Liver (tissue), 9 donors: ENCODE measurements around the gene PHOX2A. TPM values are rescaled to one million over a fixed set of nuclear protein-coding genes. Genes with fewer than 3 reads are reported as not detected.
A peak's percentile ranks its signal among the peaks of the same experiment; 100 is the strongest.

Source experiments
- DNase-seq: peaks from one replicate; pipeline ENCODE4 v3.0.0-alpha.2; 2017; ENCODE audit warnings: low spot score
- H3K27ac ChIP-seq, 2 donors: one replicate each; pipeline ENCODE4 v1.7.0; 2013; ENCODE audit warnings: inconsistent platforms in 2 of 2, low read length in 2 of 2, control low read depth in 1 of 2, low read depth in 1 of 2, mild to moderate bottlenecking in 1 of 2
- H3K27me3 ChIP-seq, 4 donors: one replicate each; pipeline versions ENCODE4 v1.6.1 to v1.7.0; 2013; ENCODE audit warnings: low read length in 3 of 4, inconsistent platforms in 1 of 4, mild to moderate bottlenecking in 1 of 4, moderate library complexity in 1 of 4; ENCODE audit not compliant: control insufficient read depth in 4 of 4, insufficient read depth in 4 of 4
- H3K36me3 ChIP-seq, 4 donors: one replicate each; pipeline versions ENCODE4 v1.6.1 to v1.7.0; 2013; ENCODE audit warnings: low read length in 3 of 4, mild to moderate bottlenecking in 3 of 4, low read depth in 1 of 4, moderate library complexity in 1 of 4; ENCODE audit not compliant: control insufficient read depth in 4 of 4, insufficient read depth in 3 of 4
- H3K4me1 ChIP-seq, 4 donors: one replicate each; pipeline versions ENCODE4 v1.6.1 to v1.7.0; 2013; ENCODE audit warnings: low read length in 3 of 4, mild to moderate bottlenecking in 3 of 4, moderate library complexity in 1 of 4; ENCODE audit not compliant: control insufficient read depth in 4 of 4, insufficient read depth in 4 of 4
- H3K4me3 ChIP-seq, 3 donors: one replicate each; pipeline versions ENCODE4 v1.6.1 to v1.7.0; 2013; ENCODE audit warnings: low read length in 3 of 3, control low read depth in 1 of 3, low read depth in 1 of 3, mild to moderate bottlenecking in 1 of 3
- H3K9ac ChIP-seq, 2 donors: one replicate each; pipeline ENCODE4 v1.7.0; 2013; ENCODE audit warnings: low read length in 2 of 2, mild to moderate bottlenecking in 2 of 2, moderate library complexity in 2 of 2, control low read depth in 1 of 2, low read depth in 1 of 2
- H3K9me3 ChIP-seq, 4 donors: one replicate each; pipeline versions ENCODE4 v1.6.1 to v1.7.0; 2013; ENCODE audit warnings: low read length in 3 of 4; ENCODE audit not compliant: control insufficient read depth in 4 of 4
- EGR1 ChIP-seq, 2 donors: IDR thresholded peaks; 2 replicates each; pipeline ENCODE4 v1.6.1; 2016 to 2018; ENCODE audit warnings: antibody characterized with exemption in 2 of 2, low read depth in 2 of 2
- FOXA1 ChIP-seq: IDR thresholded peaks from 2 replicates; pipeline ENCODE4 v1.6.1; 2016; ENCODE audit warnings: antibody characterized with exemption
- FOXA2 ChIP-seq: IDR thresholded peaks from 2 replicates; pipeline ENCODE4 v1.6.1; 2016; ENCODE audit warnings: antibody characterized with exemption
- GABPA ChIP-seq, 2 donors: IDR thresholded peaks in 1 of 2; conservative IDR thresholded peaks in 1 of 2; 2 replicates each; pipeline ENCODE4 v1.6.1; 2016; ENCODE audit warnings: antibody characterized with exemption in 2 of 2, mild to moderate bottlenecking in 1 of 2, moderate library complexity in 1 of 2
- HNF4A ChIP-seq, 2 donors: conservative IDR thresholded peaks; 2 replicates each; pipeline ENCODE4 v1.6.1; 2016; ENCODE audit warnings: antibody characterized with exemption in 2 of 2, mild to moderate bottlenecking in 2 of 2
- HNF4G ChIP-seq: IDR thresholded peaks from 2 replicates; pipeline ENCODE4 v1.6.1; 2016; ENCODE audit warnings: antibody characterized with exemption
- JUND ChIP-seq, 2 donors: IDR thresholded peaks; 2 replicates each; pipeline ENCODE4 v1.6.1; 2016; ENCODE audit warnings: antibody characterized with exemption in 2 of 2
- NR2F2 ChIP-seq: IDR thresholded peaks from 2 replicates; pipeline ENCODE4 v1.6.1; 2016; ENCODE audit warnings: antibody characterized with exemption
- RAD21 ChIP-seq, 2 donors: IDR thresholded peaks; 2 replicates each; pipeline ENCODE4 v1.6.1; 2016; ENCODE audit warnings: antibody characterized with exemption in 2 of 2, mild to moderate bottlenecking in 2 of 2
- RXRA ChIP-seq, 2 donors: IDR thresholded peaks; 2 replicates each; pipeline ENCODE4 v1.6.1; 2017 to 2018; ENCODE audit warnings: antibody characterized with exemption in 2 of 2, mild to moderate bottlenecking in 1 of 2
- TAF1 ChIP-seq: conservative IDR thresholded peaks from 2 replicates; pipeline ENCODE4 v1.6.1; 2016; ENCODE audit warnings: antibody characterized with exemption, mild to moderate bottlenecking
- YY1 ChIP-seq: IDR thresholded peaks from 2 replicates; pipeline ENCODE4 v1.6.1; 2016; ENCODE audit warnings: antibody characterized with exemption, mild to moderate bottlenecking
- WGBS: extraction: QIAGEN DNeasy Blood & Tissue Kit; methylation state at CpG from one replicate; pipeline ENCODE4 v1.1.7; 2013; 5-methylcytosine and 5-hydroxymethylcytosine counted together
- polyA plus RNA-seq, 2 donors: library from polyadenylated mRNA; stranded (reverse) in 1 of 2; unstranded in 1 of 2; fragments of 200-250 nt in 1 of 2; fragments of >200 nt in 1 of 2; fragmentation: Nextera tagmentation in 1 of 2; extraction: Ambion mirVana in 1 of 2; gene quantifications; one replicate each; pipeline versions ENCODE4 v1.2.1 to v1.2.3, GENCODE V29; 2013 to 2015
- total RNA-seq, 2 donors: library from RNA; depleted of rRNA; stranded (reverse); fragments of >200 nt; gene quantifications; one replicate each; pipeline ENCODE4 v1.2.3, GENCODE V29; 2014
- TF ChIP-seq, protein P1 (sequence below): fragments of 150-350 bp; IDR thresholded peaks from 2 replicates; pipeline ENCODE4 v1.5.1; 2017; ENCODE audit warnings: improper control_type of control experiment, low read depth, low read length; ENCODE audit not compliant: missing input control
- TF ChIP-seq, protein P2 (sequence below): IDR thresholded peaks from 2 replicates; pipeline ENCODE4 v1.6.1; 2016; ENCODE audit warnings: antibody characterized with exemption
- TF ChIP-seq, protein P3 (sequence below): IDR thresholded peaks from 2 replicates; pipeline ENCODE4 v1.6.1; 2016; ENCODE audit warnings: antibody characterized with exemption
- TF ChIP-seq, protein P4 (sequence below): IDR thresholded peaks from 2 replicates; pipeline ENCODE4 v1.6.1; 2016; ENCODE audit warnings: antibody characterized with exemption
- TF ChIP-seq, protein P5 (sequence below): IDR thresholded peaks from 2 replicates; pipeline ENCODE4 v1.6.1; 2016; ENCODE audit warnings: antibody characterized with exemption, mild to moderate bottlenecking
- donor health status: healthy.
- donor health status: healthy.
- donor health status: healthy.
- donor health status: healthy.
- donor health status: healthy.

PHOX2A gene
- total and polyA plus RNA-seq, 4 donors = not detected

DNA sequence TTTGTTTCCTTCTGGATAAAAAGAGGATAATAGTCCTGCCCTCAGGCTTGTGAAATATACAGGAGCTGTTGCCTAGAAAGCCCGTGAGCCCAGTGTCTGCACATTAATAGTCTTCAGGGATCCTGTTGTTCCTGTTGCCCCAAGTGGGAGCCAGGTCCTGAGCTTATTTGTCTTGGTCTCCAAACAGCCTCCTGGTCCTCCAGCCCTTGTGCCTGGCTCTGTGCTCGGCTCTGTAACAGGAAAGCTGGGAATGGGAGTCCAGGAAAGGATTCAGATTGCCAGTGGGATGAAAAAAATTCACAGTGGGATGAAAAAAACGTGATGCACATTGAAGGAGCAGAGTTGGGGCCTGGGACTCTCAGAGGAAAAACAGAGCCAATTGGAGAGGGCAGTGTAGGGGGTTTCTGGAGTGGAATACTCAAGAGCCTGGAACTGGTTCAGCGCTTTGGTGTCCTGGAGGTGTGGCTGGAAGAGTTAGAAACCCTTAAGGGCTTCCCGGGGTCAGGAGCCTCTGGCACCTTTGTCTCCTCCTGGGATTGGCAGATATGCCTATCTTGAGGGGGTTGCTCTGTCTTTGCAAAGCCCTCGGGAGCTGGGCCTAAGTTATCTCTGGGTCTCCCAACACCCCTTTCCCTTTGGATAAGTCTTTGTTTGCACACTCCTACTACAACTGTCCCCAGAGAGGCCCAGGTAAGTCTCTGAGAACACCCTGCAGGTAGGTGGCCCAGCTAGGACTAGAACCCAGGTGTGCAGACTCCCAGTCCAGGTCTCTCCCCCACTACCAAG, 21.7 kb downstream of the PHOX2A start:
- WGBS = 79% methylated on average over 6 of the region's 6 CpGs
- TF ChIP-seq HNF4A (conservative IDR thresholded peaks at IDR 0.05) (no peak), RAD21 (IDR thresholded peaks at IDR 0.05) (no peak), NR2F2 (no peak), JUND (IDR thresholded peaks at IDR 0.05) (no peak), HNF4G (no peak), YY1 (no peak), GABPA (IDR thresholded peaks at IDR 0.05 in 1 of 2, conservative IDR thresholded peaks at IDR 0.05 in 1 of 2) (no peak), RXRA (IDR thresholded peaks at IDR 0.05) (no peak), TAF1 (no peak)
- TF ChIP-seq, protein P1, sequence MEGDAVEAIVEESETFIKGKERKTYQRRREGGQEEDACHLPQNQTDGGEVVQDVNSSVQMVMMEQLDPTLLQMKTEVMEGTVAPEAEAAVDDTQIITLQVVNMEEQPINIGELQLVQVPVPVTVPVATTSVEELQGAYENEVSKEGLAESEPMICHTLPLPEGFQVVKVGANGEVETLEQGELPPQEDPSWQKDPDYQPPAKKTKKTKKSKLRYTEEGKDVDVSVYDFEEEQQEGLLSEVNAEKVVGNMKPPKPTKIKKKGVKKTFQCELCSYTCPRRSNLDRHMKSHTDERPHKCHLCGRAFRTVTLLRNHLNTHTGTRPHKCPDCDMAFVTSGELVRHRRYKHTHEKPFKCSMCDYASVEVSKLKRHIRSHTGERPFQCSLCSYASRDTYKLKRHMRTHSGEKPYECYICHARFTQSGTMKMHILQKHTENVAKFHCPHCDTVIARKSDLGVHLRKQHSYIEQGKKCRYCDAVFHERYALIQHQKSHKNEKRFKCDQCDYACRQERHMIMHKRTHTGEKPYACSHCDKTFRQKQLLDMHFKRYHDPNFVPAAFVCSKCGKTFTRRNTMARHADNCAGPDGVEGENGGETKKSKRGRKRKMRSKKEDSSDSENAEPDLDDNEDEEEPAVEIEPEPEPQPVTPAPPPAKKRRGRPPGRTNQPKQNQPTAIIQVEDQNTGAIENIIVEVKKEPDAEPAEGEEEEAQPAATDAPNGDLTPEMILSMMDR = no peak
- TF ChIP-seq, protein P2, sequence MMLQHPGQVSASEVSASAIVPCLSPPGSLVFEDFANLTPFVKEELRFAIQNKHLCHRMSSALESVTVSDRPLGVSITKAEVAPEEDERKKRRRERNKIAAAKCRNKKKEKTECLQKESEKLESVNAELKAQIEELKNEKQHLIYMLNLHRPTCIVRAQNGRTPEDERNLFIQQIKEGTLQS = no peak
- TF ChIP-seq, protein P3, sequence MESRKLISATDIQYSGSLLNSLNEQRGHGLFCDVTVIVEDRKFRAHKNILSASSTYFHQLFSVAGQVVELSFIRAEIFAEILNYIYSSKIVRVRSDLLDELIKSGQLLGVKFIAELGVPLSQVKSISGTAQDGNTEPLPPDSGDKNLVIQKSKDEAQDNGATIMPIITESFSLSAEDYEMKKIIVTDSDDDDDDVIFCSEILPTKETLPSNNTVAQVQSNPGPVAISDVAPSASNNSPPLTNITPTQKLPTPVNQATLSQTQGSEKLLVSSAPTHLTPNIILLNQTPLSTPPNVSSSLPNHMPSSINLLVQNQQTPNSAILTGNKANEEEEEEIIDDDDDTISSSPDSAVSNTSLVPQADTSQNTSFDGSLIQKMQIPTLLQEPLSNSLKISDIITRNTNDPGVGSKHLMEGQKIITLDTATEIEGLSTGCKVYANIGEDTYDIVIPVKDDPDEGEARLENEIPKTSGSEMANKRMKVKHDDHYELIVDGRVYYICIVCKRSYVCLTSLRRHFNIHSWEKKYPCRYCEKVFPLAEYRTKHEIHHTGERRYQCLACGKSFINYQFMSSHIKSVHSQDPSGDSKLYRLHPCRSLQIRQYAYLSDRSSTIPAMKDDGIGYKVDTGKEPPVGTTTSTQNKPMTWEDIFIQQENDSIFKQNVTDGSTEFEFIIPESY = no peak

DNA sequence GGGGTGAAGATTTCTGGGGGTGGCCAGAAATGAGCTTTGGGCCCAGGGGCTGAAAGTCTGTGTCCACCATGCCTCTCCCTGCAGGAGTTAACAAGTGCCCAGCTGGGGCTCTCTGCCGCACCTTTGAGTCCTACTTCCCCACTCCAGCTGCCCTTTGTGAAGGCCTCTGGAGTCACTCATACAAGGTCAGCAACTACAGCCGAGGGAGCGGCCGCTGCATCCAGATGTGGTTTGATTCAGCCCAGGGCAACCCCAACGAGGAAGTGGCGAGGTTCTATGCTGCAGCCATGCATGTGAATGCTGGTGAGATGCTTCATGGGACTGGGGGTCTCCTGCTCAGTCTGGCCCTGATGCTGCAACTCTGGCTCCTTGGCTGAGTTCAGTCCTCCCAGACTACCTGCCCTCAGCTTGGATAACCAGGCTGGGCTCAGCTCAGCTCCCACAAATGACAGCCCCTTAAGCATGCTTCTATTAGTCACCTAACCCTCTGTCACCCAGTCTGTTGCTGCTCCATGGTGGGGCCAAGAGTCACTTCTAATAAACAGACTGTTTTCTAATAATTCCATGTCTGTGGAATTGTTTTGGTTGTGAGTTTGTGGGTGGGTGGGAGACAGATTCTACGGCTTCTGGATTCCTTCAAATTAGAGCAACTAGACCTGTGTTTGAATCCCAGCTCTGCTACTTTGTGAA, 22.4 kb downstream of the PHOX2A start:
- WGBS = 88% methylated on average over 7 of the region's 7 CpGs
- Histone ChIP-seq H3K4me1 (peaks cover 1 to 23% (median 11%) of the 10 kb centered on the region in 4 donors), H3K9me3 (no peaks in the 10 kb centered on the region), H3K36me3 (no peaks in the 10 kb centered on the region), H3K27ac (no peak overlapping the region), H3K9ac (no peak overlapping the region), H3K4me3 (no peak overlapping the region), H3K27me3 (no peaks in the 10 kb centered on the region)
- DNase-seq = no peak
- TF ChIP-seq, protein P4, sequence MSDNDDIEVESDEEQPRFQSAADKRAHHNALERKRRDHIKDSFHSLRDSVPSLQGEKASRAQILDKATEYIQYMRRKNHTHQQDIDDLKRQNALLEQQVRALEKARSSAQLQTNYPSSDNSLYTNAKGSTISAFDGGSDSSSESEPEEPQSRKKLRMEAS = no peak
- TF ChIP-seq NR2F2 = no peak
- no peak for TF ChIP-seq HNF4G
- no peak for TF ChIP-seq JUND (IDR thresholded peaks at IDR 0.05)
- no peak for TF ChIP-seq TAF1
- no peak for TF ChIP-seq EGR1 (IDR thresholded peaks at IDR 0.05; ENCODE audit: low read depth in 2 of 2)
- no peak for TF ChIP-seq HNF4A (conservative IDR thresholded peaks at IDR 0.05)
- TF ChIP-seq YY1 = no peak
- TF ChIP-seq, protein P2 = no peak
- TF ChIP-seq, protein P5, sequence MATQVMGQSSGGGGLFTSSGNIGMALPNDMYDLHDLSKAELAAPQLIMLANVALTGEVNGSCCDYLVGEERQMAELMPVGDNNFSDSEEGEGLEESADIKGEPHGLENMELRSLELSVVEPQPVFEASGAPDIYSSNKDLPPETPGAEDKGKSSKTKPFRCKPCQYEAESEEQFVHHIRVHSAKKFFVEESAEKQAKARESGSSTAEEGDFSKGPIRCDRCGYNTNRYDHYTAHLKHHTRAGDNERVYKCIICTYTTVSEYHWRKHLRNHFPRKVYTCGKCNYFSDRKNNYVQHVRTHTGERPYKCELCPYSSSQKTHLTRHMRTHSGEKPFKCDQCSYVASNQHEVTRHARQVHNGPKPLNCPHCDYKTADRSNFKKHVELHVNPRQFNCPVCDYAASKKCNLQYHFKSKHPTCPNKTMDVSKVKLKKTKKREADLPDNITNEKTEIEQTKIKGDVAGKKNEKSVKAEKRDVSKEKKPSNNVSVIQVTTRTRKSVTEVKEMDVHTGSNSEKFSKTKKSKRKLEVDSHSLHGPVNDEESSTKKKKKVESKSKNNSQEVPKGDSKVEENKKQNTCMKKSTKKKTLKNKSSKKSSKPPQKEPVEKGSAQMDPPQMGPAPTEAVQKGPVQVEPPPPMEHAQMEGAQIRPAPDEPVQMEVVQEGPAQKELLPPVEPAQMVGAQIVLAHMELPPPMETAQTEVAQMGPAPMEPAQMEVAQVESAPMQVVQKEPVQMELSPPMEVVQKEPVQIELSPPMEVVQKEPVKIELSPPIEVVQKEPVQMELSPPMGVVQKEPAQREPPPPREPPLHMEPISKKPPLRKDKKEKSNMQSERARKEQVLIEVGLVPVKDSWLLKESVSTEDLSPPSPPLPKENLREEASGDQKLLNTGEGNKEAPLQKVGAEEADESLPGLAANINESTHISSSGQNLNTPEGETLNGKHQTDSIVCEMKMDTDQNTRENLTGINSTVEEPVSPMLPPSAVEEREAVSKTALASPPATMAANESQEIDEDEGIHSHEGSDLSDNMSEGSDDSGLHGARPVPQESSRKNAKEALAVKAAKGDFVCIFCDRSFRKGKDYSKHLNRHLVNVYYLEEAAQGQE = no peak
- TF ChIP-seq FOXA1 = no peak
- no peak for TF ChIP-seq FOXA2
- TF ChIP-seq RAD21 (IDR thresholded peaks at IDR 0.05) = no peak
- no peak for TF ChIP-seq RXRA (IDR thresholded peaks at IDR 0.05)
- TF ChIP-seq, protein P1 = no peak

More for the DNA sequence above, 21.7 kb downstream of the PHOX2A start:
- DNase-seq = no peak
- Histone ChIP-seq H3K36me3 (peaks cover 0 to 3% (median 0%) of the 10 kb centered on the region in 4 donors), H3K4me1 (peaks cover 1 to 23% (median 11%) of the 10 kb centered on the region in 4 donors), H3K27me3 (no peaks in the 10 kb centered on the region), H3K9me3 (no peaks in the 10 kb centered on the region), H3K9ac (peak overlapping the region in 1 of 2 donors; percentile 90), H3K27ac (peak overlapping the region; percentile 82 to 90), H3K4me3 (peak overlapping the region; percentile 42 to 90 (median 82))
